ENCODE results near the gene EFCAB5.

The EFCAB5 gene

DNA sequence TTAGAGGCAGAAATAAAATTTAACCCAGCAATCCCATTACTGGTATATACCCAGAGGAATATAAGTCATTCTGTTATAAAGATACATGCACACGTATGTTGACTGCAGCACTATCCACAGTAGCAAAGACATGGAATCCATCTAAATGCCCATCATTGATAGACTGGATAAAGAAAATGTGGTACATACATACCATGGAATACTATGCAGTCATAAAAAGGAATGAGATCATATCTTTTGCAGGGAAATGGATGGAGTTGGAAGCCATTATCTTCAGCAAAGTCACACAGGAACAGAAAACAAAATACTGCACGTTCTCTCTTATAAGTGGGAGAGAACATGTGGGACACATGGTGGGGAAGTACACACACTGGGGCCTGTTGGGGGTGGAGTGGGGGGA is 34.5 kb upstream of the EFCAB5 start:
- Histone ChIP-seq H3K4me3 (ENCODE audit: low read depth, low read length) (no peak overlapping the region), H3K27ac (no peak overlapping the region), H3K36me3 (no peaks in the 10 kb centered on the region), H3K27me3 (ENCODE audit: insufficient read depth, low read depth, severe bottlenecking) (no peaks in the 10 kb centered on the region), H3K9me3 (ENCODE audit: severe bottlenecking) (no peaks in the 10 kb centered on the region)
- no peak for DNase-seq
- TF ChIP-seq, protein P1, sequence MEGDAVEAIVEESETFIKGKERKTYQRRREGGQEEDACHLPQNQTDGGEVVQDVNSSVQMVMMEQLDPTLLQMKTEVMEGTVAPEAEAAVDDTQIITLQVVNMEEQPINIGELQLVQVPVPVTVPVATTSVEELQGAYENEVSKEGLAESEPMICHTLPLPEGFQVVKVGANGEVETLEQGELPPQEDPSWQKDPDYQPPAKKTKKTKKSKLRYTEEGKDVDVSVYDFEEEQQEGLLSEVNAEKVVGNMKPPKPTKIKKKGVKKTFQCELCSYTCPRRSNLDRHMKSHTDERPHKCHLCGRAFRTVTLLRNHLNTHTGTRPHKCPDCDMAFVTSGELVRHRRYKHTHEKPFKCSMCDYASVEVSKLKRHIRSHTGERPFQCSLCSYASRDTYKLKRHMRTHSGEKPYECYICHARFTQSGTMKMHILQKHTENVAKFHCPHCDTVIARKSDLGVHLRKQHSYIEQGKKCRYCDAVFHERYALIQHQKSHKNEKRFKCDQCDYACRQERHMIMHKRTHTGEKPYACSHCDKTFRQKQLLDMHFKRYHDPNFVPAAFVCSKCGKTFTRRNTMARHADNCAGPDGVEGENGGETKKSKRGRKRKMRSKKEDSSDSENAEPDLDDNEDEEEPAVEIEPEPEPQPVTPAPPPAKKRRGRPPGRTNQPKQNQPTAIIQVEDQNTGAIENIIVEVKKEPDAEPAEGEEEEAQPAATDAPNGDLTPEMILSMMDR (IDR thresholded peaks at IDR 0.05; ENCODE audit: low read depth, low read length), result no peak

GRCh38 chr17:29909236-29910003 is 32.0 kb upstream of the EFCAB5 start:
- TF ChIP-seq, protein P1 (IDR thresholded peaks at IDR 0.05; ENCODE audit: low read depth, low read length), result no peak
- no peaks in the 10 kb centered on the region for H3K27me3 ChIP-seq (ENCODE audit: insufficient read depth, low read depth, severe bottlenecking)
- no peak overlapping the region for H3K4me3 ChIP-seq (ENCODE audit: low read depth, low read length)
- no peaks in the 10 kb centered on the region for H3K9me3 ChIP-seq (ENCODE audit: severe bottlenecking)
- DNase-seq, result no peak
- no peaks in the 10 kb centered on the region for H3K36me3 ChIP-seq
- H3K27ac ChIP-seq, result no peak overlapping the region

- Histone ChIP-seq H3K9me3 (ENCODE audit: severe bottlenecking) (no peaks in the 10 kb centered on the region), H3K36me3 (no peaks in the 10 kb centered on the region), H3K27me3 (ENCODE audit: insufficient read depth, low read depth, severe bottlenecking) (no peaks in the 10 kb centered on the region), H3K4me3 (ENCODE audit: low read depth, low read length) (no peak overlapping the region), H3K27ac (no peak overlapping the region)
- TF ChIP-seq, protein P1 (IDR thresholded peaks at IDR 0.05; ENCODE audit: low read depth, low read length), result no peak
- DNase-seq, result no peak
These were observed 29.7 kb upstream of the EFCAB5 start for GRCh38 chr17:29911641-29912177.

- H3K27ac ChIP-seq, result no peak overlapping the region
- no peak overlapping the region for H3K4me3 ChIP-seq (ENCODE audit: low read depth, low read length)
- no peaks in the 10 kb centered on the region for H3K9me3 ChIP-seq (ENCODE audit: severe bottlenecking)
- H3K27me3 ChIP-seq (ENCODE audit: insufficient read depth, low read depth, severe bottlenecking), result no peaks in the 10 kb centered on the region
- TF ChIP-seq, protein P1 (IDR thresholded peaks at IDR 0.05; ENCODE audit: low read depth, low read length), result no peak
- no peaks in the 10 kb centered on the region for H3K36me3 ChIP-seq
- no peak for DNase-seq
These were observed 26.5 kb upstream of the EFCAB5 start for GRCh38 chr17:29914819-29915537.

DNA sequence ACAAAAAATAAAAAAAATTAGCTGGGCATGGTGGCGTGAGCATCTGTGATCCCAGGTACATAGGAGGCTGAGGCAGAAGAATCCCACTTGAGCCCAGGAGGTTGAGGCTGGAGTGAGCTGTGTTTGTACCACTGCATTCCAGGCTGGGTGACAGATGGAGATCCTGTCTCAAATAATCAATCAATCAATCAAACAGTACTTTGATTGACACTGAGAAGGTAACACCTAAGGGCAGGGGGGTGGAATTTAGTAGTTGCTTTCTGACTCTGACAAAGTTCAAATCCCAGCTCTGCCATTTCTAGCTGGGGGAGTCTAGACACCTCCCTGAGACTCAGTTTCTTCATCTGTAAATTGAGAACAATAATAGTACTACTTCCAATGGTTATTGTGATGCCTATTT is 23.4 kb upstream of the EFCAB5 start:
- no peak for DNase-seq
- Histone ChIP-seq H3K27me3 (ENCODE audit: insufficient read depth, low read depth, severe bottlenecking) (no peaks in the 10 kb centered on the region), H3K36me3 (no peaks in the 10 kb centered on the region), H3K27ac (no peak overlapping the region), H3K4me3 (ENCODE audit: low read depth, low read length) (no peak overlapping the region), H3K9me3 (ENCODE audit: severe bottlenecking) (no peaks in the 10 kb centered on the region)
- TF ChIP-seq, protein P1 (IDR thresholded peaks at IDR 0.05; ENCODE audit: low read depth, low read length), result no peak

Measured in WERI-Rb-1 (cell line).